IMR-90 (cell line): Measurements from ENCODE around the gene CD79A. TPM values are rescaled to one million over a fixed set of nuclear protein-coding genes. Genes with fewer than 3 reads are reported as not detected.

Experiments used
- ATAC-seq: fragments of 200-7000 bp; cut with Tn5 transposase; 2 replicates; pipeline ENCODE4 v1.9.1; 2020; ENCODE audit warnings: low read depth, mild to moderate bottlenecking, moderate library complexity
- BruUV-seq: library from RNA; stranded (reverse); fragments of 400-500 nt; replicated peaks from 2 replicates; lab custom pipeline; 2021; lab: Mats Ljungman, UMichigan
- CTCF ChIA-PET: fragments of 300-600 bp; formaldehyde crosslinking; extraction: SDS; loops from one replicate; lab custom pipeline; 2021; ENCODE audit warnings: antibody characterized with exemption; lab: Yijun Ruan, JAX
- POLR2A ChIA-PET: fragments of 300-600 bp; sonication (Branson Sonifier 250); formaldehyde crosslinking; loops from one replicate; lab custom pipeline; 2022; ENCODE audit warnings: antibody characterized with exemption; ENCODE audit not compliant: unreplicated experiment; lab: Charles Lee
- DNase-seq: peaks from one replicate; pipeline ENCODE4 v3.0.0; 2013
- H2AFZ ChIP-seq: replicated peaks from 2 replicates; pipeline ENCODE3; 2013; ENCODE audit warnings: low read length, mild to moderate bottlenecking; ENCODE audit not compliant: poor library complexity
- H2AK5ac ChIP-seq: 2 replicates; pipeline ENCODE4 v1.6.1; 2013; ENCODE audit warnings: low read depth, low read length, inconsistent platforms
- H2AK9ac ChIP-seq: replicated peaks from 2 replicates; pipeline ENCODE3; 2013; ENCODE audit warnings: mild to moderate bottlenecking, low read depth, low read length, moderate library complexity; ENCODE audit not compliant: poor library complexity
- H2BK120ac ChIP-seq: 2 replicates; pipeline ENCODE4 v1.6.1; 2013; ENCODE audit warnings: low read depth, low read length, inconsistent platforms
- H2BK15ac ChIP-seq: 3 replicates; pipeline ENCODE4 v1.6.1; 2013; ENCODE audit warnings: low read depth, low read length, inconsistent platforms
- H2BK20ac ChIP-seq: 2 replicates; pipeline ENCODE4 v1.6.1; 2013; ENCODE audit warnings: low read depth, mild to moderate bottlenecking, inconsistent platforms, low read length, moderate library complexity
- H2BK5ac ChIP-seq: 2 replicates; pipeline ENCODE4 v1.6.1; 2013; ENCODE audit warnings: mild to moderate bottlenecking, low read depth, low read length, inconsistent platforms; ENCODE audit not compliant: poor library complexity, severe bottlenecking
- H3K14ac ChIP-seq: replicated peaks from 2 replicates; pipeline ENCODE4 v1.6.1; 2013; ENCODE audit warnings: low read depth, low read length, inconsistent platforms
- H3K18ac ChIP-seq: 2 replicates; pipeline ENCODE4 v1.6.1; 2013; ENCODE audit warnings: low read depth, low read length, control low read depth
- H3K23ac ChIP-seq: 2 replicates; pipeline ENCODE4 v1.6.1; 2013; ENCODE audit warnings: low read depth, low read length, inconsistent platforms
- H3K27ac ChIP-seq: 2 replicates; pipeline ENCODE4 v1.5.1; 2013; ENCODE audit warnings: mild to moderate bottlenecking, control low read depth, low read length; ENCODE audit not compliant: insufficient read depth
- H3K27me3 ChIP-seq: 2 replicates; pipeline ENCODE4 v1.6.1; 2013; ENCODE audit warnings: low read length; ENCODE audit not compliant: control insufficient read depth, insufficient read depth
- H3K36me3 ChIP-seq: 2 replicates; pipeline ENCODE4 v1.6.1; 2013; ENCODE audit warnings: low read length, mixed read lengths; ENCODE audit not compliant: control insufficient read depth, insufficient read depth
- H3K4ac ChIP-seq: 2 replicates; pipeline ENCODE4 v1.6.1; 2013; ENCODE audit warnings: low read depth, low read length, inconsistent platforms
- H3K4me1 ChIP-seq: 2 replicates; pipeline ENCODE4 v1.6.1; 2013; ENCODE audit warnings: low read length, mixed read lengths; ENCODE audit not compliant: control insufficient read depth, insufficient read depth
- H3K4me2 ChIP-seq: 2 replicates; pipeline ENCODE4 v1.6.1; 2013; ENCODE audit warnings: low read depth, mild to moderate bottlenecking, control low read depth, low read length, moderate library complexity
- H3K4me3 ChIP-seq: 2 replicates; pipeline ENCODE4 v1.5.1; 2013; ENCODE audit warnings: low read depth, mild to moderate bottlenecking, control low read depth, low read length, moderate library complexity; ENCODE audit not compliant: insufficient read depth
- H3K56ac ChIP-seq: 2 replicates; pipeline ENCODE4 v1.6.1; 2013; ENCODE audit warnings: low read length, inconsistent platforms; ENCODE audit not compliant: insufficient read depth; ENCODE audit errors: extremely low read depth
- H3K79me1 ChIP-seq, 2 experiments: 2 replicates each; pipeline ENCODE4 v1.6.1; 2013; ENCODE audit warnings: low read length in 2 of 2, inconsistent platforms in 1 of 2, low read depth in 1 of 2
- H3K9ac ChIP-seq: 2 replicates; pipeline ENCODE4 v1.6.1; 2013; ENCODE audit warnings: low read depth, low read length, control low read depth
- H3K9me1 ChIP-seq: 2 replicates; pipeline ENCODE4 v1.6.1; 2013; ENCODE audit warnings: low read length, inconsistent platforms; ENCODE audit not compliant: insufficient read depth
- H3K9me3 ChIP-seq: 2 replicates; pipeline ENCODE4 v1.6.1; 2013; ENCODE audit warnings: low read length; ENCODE audit not compliant: control insufficient read depth, insufficient read depth
- H4K20me1 ChIP-seq: 2 replicates; pipeline ENCODE4 v1.6.1; 2013; ENCODE audit warnings: low read length, inconsistent platforms; ENCODE audit not compliant: insufficient read depth
- H4K5ac ChIP-seq: 2 replicates; pipeline ENCODE4 v1.6.1; 2013; ENCODE audit warnings: mild to moderate bottlenecking, low read depth, low read length, control low read depth
- H4K8ac ChIP-seq, 2 experiments: 2 replicates each; pipeline ENCODE4 v1.6.1; 2013; ENCODE audit warnings: low read depth in 2 of 2, low read length in 2 of 2, control low read depth in 1 of 2, inconsistent platforms in 1 of 2
- H4K91ac ChIP-seq: 2 replicates; pipeline ENCODE4 v1.6.1; 2013; ENCODE audit warnings: low read depth, low read length, inconsistent platforms; ENCODE audit not compliant: insufficient read depth
- BHLHE40 ChIP-seq: fragments of 150-350 bp; IDR thresholded peaks from 2 replicates; pipeline ENCODE4 v1.6.1; 2016; ENCODE audit warnings: mild to moderate bottlenecking, low read depth, low read length
- CEBPB ChIP-seq: IDR thresholded peaks from 2 replicates; pipeline ENCODE4 v1.6.1; 2012; ENCODE audit warnings: low read depth, low read length, improper control_type of control experiment
- CHD1 ChIP-seq: IDR thresholded peaks from 2 replicates; pipeline ENCODE4 v1.6.1; 2012; ENCODE audit warnings: low read depth, low read length, improper control_type of control experiment
- FOS ChIP-seq: fragments of 150-350 bp; IDR thresholded peaks from 2 replicates; pipeline ENCODE4 v1.6.1; 2016; ENCODE audit warnings: low read depth, low read length
- MAFK ChIP-seq: IDR thresholded peaks from 2 replicates; pipeline ENCODE4 v1.6.1; 2012; ENCODE audit warnings: low read depth, low read length, improper control_type of control experiment
- MAZ ChIP-seq: IDR thresholded peaks from 2 replicates; pipeline ENCODE4 v1.6.1; 2012; ENCODE audit warnings: low read depth, mild to moderate bottlenecking, low read length, improper control_type of control experiment, moderate library complexity, borderline replicate concordance
- MXI1 ChIP-seq: IDR thresholded peaks from 2 replicates; pipeline ENCODE4 v1.6.1; 2012; ENCODE audit warnings: low read depth, mild to moderate bottlenecking, low read length, moderate library complexity, borderline replicate concordance
- NFE2L2 ChIP-seq: fragments of 150-350 bp; IDR thresholded peaks from 2 replicates; pipeline ENCODE4 v1.6.1; 2016; ENCODE audit warnings: low read depth, mild to moderate bottlenecking, low read length
- POLR2A ChIP-seq: IDR thresholded peaks from 2 replicates; pipeline ENCODE4 v1.6.1; 2012; ENCODE audit warnings: mild to moderate bottlenecking, low read depth, low read length
- RAD21 ChIP-seq: IDR thresholded peaks from 2 replicates; pipeline ENCODE4 v1.6.1; 2012; ENCODE audit warnings: low read length, improper control_type of control experiment
- RCOR1 ChIP-seq: IDR thresholded peaks from 2 replicates; pipeline ENCODE4 v1.6.1; 2012; ENCODE audit warnings: mild to moderate bottlenecking, low read length, improper control_type of control experiment; ENCODE audit not compliant: insufficient replicate concordance
- RFX5 ChIP-seq: IDR thresholded peaks from 2 replicates; pipeline ENCODE4 v1.8.0; 2012; ENCODE audit warnings: low read depth, mild to moderate bottlenecking, low read length, moderate library complexity
- SMC3 ChIP-seq: fragments of 150-350 bp; IDR thresholded peaks from 2 replicates; pipeline ENCODE4 v1.6.1; 2016; ENCODE audit warnings: low read depth, mild to moderate bottlenecking, antibody characterized with exemption, low read length, moderate library complexity
- whole genome bisulfite sequencing, 2 experiments: methylation state at CpG; one replicate each; pipeline versions ENCODE4 v1.1.5 to v1.1.7; 2013; ENCODE audit warnings: missing lambda C conversion rate in 2 of 2; ENCODE audit not compliant: insufficient read length in 1 of 2; ENCODE audit errors: extremely low coverage in 2 of 2; 5-methylcytosine and 5-hydroxymethylcytosine counted together
- dilution Hi-C: fragments of 300-500 bp; cut with HindIII; formaldehyde crosslinking; loops from one replicate; pipeline ENCODE4 v1.14.3; 2018; ENCODE audit warnings: low sequenced_read_pairs; ENCODE audit not compliant: unreplicated experiment
- in situ Hi-C: fragments of 300-500 bp; cut with MboI; formaldehyde crosslinking; loops from 3 replicates; pipeline ENCODE4 v1.14.3; 2019; ENCODE audit warnings: low sequenced_read_pairs, inconsistent platforms, mixed read lengths
- intact Hi-C: fragments of 100-400 bp; cut with micrococcal nuclease; formaldehyde crosslinking; loops from 2 replicates; pipeline ENCODE4 v1.10.0; 2022
- polyA plus RNA-seq, 3 experiments: library from polyadenylated mRNA; depleted of rRNA; stranded (reverse); fragments of >200 nt; gene quantifications; 2 replicates each; pipeline ENCODE4 v1.2.3, GENCODE V29; 2012; ENCODE audit warnings: low replicate concordance in 1 of 3
- total RNA-seq: library from RNA; depleted of rRNA; stranded (reverse); fragments of >200 nt; gene quantifications from 2 replicates; pipeline ENCODE4 v1.2.3, GENCODE V29; 2012
- TF ChIP-seq, protein P1 (sequence below): conservative IDR thresholded peaks from 2 replicates; pipeline ENCODE4 v1.5.1; 2012; ENCODE audit warnings: mild to moderate bottlenecking, low read depth, low read length, improper control_type of control experiment
- TF ChIP-seq, protein P2 (sequence below): fragments of 150-350 bp; IDR thresholded peaks from 2 replicates; pipeline ENCODE4 v1.6.1; 2017; ENCODE audit warnings: mild to moderate bottlenecking, antibody characterized with exemption, low read length, low read depth
- TF ChIP-seq, protein P3 (sequence below): fragments of 150-350 bp; IDR thresholded peaks from 2 replicates; pipeline ENCODE4 v1.6.1; 2016; ENCODE audit warnings: low read depth, mild to moderate bottlenecking, low read length, moderate library complexity, borderline replicate concordance

CD79A gene
- total and polyA plus RNA-seq, 2 of the 4 experiments (the other 2 are of a cell fraction) = 0.19 TPM; not detected in 1

DNA sequence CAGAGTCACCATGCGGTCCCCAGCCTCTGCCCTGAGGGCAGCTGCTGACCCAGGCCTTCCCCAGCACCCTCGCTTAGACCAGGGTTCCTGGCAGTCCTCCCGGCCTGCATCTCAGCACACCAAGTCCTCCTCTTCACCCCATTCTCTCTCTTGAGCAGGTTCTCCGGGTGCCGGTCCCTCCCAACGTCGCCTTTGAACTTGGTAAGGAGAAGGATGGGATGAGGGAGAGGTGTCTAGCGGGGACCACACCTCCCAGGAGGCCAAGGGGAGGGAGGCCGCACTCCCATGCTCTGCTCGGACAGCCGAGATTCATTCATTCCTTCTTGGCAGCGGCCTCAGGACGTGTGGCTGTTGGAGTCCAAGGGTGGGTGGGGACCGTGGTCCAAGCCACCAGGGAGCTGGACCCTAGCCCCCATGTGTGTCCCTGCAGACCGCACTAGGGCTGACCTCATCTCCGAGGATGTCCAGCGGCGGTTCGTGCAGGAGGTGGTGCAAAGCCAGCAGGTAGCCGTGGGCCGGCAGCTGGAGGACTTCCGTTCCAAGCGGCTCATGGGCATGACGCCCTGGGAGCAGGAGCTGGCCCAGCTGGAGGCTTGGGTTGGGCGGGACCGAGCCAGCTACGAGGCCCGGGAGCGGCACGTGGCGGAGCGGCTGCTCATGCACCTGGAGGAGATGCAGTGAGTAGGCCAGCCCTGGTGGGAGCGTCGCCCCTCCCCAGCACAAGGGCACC lies 15.3 kb downstream of the CD79A start:
- H3K79me1 ChIP-seq = peaks cover 9 to 32% of the 10 kb centered on the region in 2 experiments; a peak in 3 of 4 replicates
- H3K9me1 ChIP-seq = no peaks in the 10 kb centered on the region
- CTCF ChIA-PET = no interaction called here
- H4K20me1 ChIP-seq = peaks cover 23% of the 10 kb centered on the region
- H3K36me3 ChIP-seq = peaks cover 56% of the 10 kb centered on the region
- H3K9ac ChIP-seq = no peak overlapping the region
- H2BK15ac ChIP-seq = no peak overlapping the region
- H3K9me3 ChIP-seq = no peaks in the 10 kb centered on the region
- dilution Hi-C loops (no loop called here), in situ Hi-C loops (no loop called here), intact Hi-C loops (no loop called here)
- no peak overlapping the region for H2AK9ac ChIP-seq
- no peak overlapping the region for H2BK120ac ChIP-seq
- DNase-seq (no peak), ATAC-seq (no peak)
- H3K27ac ChIP-seq = no peak overlapping the region
- POLR2A ChIA-PET = no interaction called here
- H2AK5ac ChIP-seq = no peak overlapping the region
- no peak overlapping the region for H3K4me2 ChIP-seq
- no peak overlapping the region for H3K14ac ChIP-seq
- WGBS, 2 experiments = 95% methylated on average over 22 of the region's 34 CpGs; no CpG with 5 or more reads in 1 of the 2 experiments
- no peak overlapping the region for H3K4ac ChIP-seq
- BruUV-seq = no TSS peak
- no peak overlapping the region for H2BK20ac ChIP-seq
- no peak overlapping the region for H3K56ac ChIP-seq
- H4K91ac ChIP-seq = no peak overlapping the region
- TF ChIP-seq POLR2A (no peak), MXI1 (no peak), FOS (no peak), CHD1 (no peak), RFX5 (no peak), RAD21 (no peak), BHLHE40 (no peak), RCOR1 (no peak), SMC3 (no peak), MAZ (no peak), MAFK (no peak), CEBPB (no peak), NFE2L2 (no peak)
- TF ChIP-seq, protein P1, sequence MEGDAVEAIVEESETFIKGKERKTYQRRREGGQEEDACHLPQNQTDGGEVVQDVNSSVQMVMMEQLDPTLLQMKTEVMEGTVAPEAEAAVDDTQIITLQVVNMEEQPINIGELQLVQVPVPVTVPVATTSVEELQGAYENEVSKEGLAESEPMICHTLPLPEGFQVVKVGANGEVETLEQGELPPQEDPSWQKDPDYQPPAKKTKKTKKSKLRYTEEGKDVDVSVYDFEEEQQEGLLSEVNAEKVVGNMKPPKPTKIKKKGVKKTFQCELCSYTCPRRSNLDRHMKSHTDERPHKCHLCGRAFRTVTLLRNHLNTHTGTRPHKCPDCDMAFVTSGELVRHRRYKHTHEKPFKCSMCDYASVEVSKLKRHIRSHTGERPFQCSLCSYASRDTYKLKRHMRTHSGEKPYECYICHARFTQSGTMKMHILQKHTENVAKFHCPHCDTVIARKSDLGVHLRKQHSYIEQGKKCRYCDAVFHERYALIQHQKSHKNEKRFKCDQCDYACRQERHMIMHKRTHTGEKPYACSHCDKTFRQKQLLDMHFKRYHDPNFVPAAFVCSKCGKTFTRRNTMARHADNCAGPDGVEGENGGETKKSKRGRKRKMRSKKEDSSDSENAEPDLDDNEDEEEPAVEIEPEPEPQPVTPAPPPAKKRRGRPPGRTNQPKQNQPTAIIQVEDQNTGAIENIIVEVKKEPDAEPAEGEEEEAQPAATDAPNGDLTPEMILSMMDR = no peak
- TF ChIP-seq, protein P2, sequence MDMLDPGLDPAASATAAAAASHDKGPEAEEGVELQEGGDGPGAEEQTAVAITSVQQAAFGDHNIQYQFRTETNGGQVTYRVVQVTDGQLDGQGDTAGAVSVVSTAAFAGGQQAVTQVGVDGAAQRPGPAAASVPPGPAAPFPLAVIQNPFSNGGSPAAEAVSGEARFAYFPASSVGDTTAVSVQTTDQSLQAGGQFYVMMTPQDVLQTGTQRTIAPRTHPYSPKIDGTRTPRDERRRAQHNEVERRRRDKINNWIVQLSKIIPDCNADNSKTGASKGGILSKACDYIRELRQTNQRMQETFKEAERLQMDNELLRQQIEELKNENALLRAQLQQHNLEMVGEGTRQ = no peak
- TF ChIP-seq, protein P3, sequence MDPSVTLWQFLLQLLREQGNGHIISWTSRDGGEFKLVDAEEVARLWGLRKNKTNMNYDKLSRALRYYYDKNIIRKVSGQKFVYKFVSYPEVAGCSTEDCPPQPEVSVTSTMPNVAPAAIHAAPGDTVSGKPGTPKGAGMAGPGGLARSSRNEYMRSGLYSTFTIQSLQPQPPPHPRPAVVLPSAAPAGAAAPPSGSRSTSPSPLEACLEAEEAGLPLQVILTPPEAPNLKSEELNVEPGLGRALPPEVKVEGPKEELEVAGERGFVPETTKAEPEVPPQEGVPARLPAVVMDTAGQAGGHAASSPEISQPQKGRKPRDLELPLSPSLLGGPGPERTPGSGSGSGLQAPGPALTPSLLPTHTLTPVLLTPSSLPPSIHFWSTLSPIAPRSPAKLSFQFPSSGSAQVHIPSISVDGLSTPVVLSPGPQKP = no peak
- H3K4me1 ChIP-seq = no peaks in the 10 kb centered on the region
- no peaks in the 10 kb centered on the region for H3K27me3 ChIP-seq
- no peak overlapping the region for H2BK5ac ChIP-seq
- H3K4me3 ChIP-seq = no peak overlapping the region
- H3K18ac ChIP-seq = no peak overlapping the region
- H4K5ac ChIP-seq = no peak overlapping the region
- no peak overlapping the region for H4K8ac ChIP-seq
- no peak overlapping the region for H2AFZ ChIP-seq
- no peak overlapping the region for H3K23ac ChIP-seq
